A549 (cell line): ENCODE data around the gene CD47. TPM values are rescaled to one million over a fixed set of nuclear protein-coding genes. Genes with fewer than 3 reads are reported as not detected.

ENCODE experiments used
- ATAC-seq, 2 experiments: fragments of 200-7000 bp in 1 of 2; fragments of >200 bp in 1 of 2; cut with Nextera tagmentation in 1 of 2; cut with Tn5 transposase in 1 of 2; 3 replicates each; pipeline versions ENCODE4 v1.8.0 to v1.9.1; 2018 to 2020; ENCODE audit warnings: mild to moderate bottlenecking in 1 of 2, moderate library complexity in 1 of 2
- CTCF ChIA-PET: fragments of 300-600 bp; sonication (Branson Sonifier 250); formaldehyde crosslinking; extraction: SDS; loops from one replicate; lab custom pipeline; 2021; ENCODE audit warnings: antibody characterized with exemption, inconsistent platforms; lab: Yijun Ruan, JAX
- POLR2A ChIA-PET: fragments of 350-600 bp; formaldehyde crosslinking; extraction: SDS; loops from one replicate; lab custom pipeline; 2021; ENCODE audit warnings: antibody characterized with exemption, inconsistent platforms; lab: Yijun Ruan, JAX
- DNase-seq, 2 experiments: peaks; one replicate each; pipeline versions ENCODE4 v3.0.0 to v3.0.0-alpha.2; 2011 to 2016; ENCODE audit warnings: low read depth in 1 of 2, low spot score in 1 of 2
- FAIRE-seq: peaks from 2 replicates; lab custom pipeline; 2011; peaks lifted over from hg19 to GRCh38; lab: Jason Lieb, UNC
- H3K27ac ChIP-seq, 2 experiments: fragments of >200 bp; sonication (Bioruptor Twin); formaldehyde crosslinking; 3 replicates each; pipeline ENCODE4 v1.5.1; 2016 to 2017
- H3K4me1 ChIP-seq: fragments of >200 bp; sonication (Bioruptor Twin); formaldehyde crosslinking; 3 replicates; pipeline ENCODE4 v1.6.1; 2016
- H3K4me2 ChIP-seq: fragments of >200 bp; sonication (Bioruptor Twin); formaldehyde crosslinking; 3 replicates; pipeline ENCODE4 v1.6.1; 2016
- H3K4me3 ChIP-seq: fragments of >200 bp; sonication (Bioruptor Twin); formaldehyde crosslinking; 3 replicates; pipeline ENCODE4 v1.5.1; 2016
- H3K9me3 ChIP-seq: fragments of >200 bp; sonication (Bioruptor Twin); formaldehyde crosslinking; 3 replicates; pipeline ENCODE4 v1.6.1; 2016
- ATOH8 ChIP-seq: fragments of 250-450 bp; sonication (Bioruptor Pico); IDR thresholded peaks from 2 replicates; pipeline ENCODE4 v1.5.0; 2020; ENCODE audit warnings: low read depth, mild to moderate bottlenecking, moderate library complexity
- BCL3 ChIP-seq: fragments of >200 bp; sonication (Bioruptor Twin); formaldehyde crosslinking; IDR thresholded peaks from 3 replicates; pipeline ENCODE4 v1.6.1; 2016
- CBX2 ChIP-seq: fragments of 200-600 bp; sonication (generic); IDR thresholded peaks from 2 replicates; pipeline ENCODE4 v1.6.1; 2016; ENCODE audit warnings: low read depth, mild to moderate bottlenecking, borderline replicate concordance
- CEBPB ChIP-seq, 2 experiments: fragments of >200 bp in 1 of 2; sonication (Bioruptor Twin) in 1 of 2; formaldehyde crosslinking in 1 of 2; IDR thresholded peaks; 2 replicates each; pipeline ENCODE4 v1.6.1; 2012 to 2016
- CHD4 ChIP-seq: fragments of 200-600 bp; sonication (generic); IDR thresholded peaks from 2 replicates; pipeline ENCODE4 v1.6.1; 2016; ENCODE audit warnings: antibody characterized with exemption, mild to moderate bottlenecking, borderline replicate concordance
- E2F6 ChIP-seq: IDR thresholded peaks from 2 replicates; pipeline ENCODE4 v1.6.1; 2012; ENCODE audit warnings: low read depth, borderline replicate concordance
- EP300 ChIP-seq, 2 experiments: fragments of >200 bp; sonication (Bioruptor Twin); formaldehyde crosslinking; IDR thresholded peaks; 2 replicates in 1 of 2; 3 replicates in 1 of 2; pipeline ENCODE4 v1.6.1; 2016 to 2017
- ESRRA ChIP-seq: fragments of 150-350 bp; IDR thresholded peaks from 2 replicates; pipeline ENCODE4 v1.6.1; 2014; ENCODE audit warnings: mild to moderate bottlenecking, low read length, borderline replicate concordance
- FOSB ChIP-seq: fragments of 250-450 bp; sonication (Bioruptor Pico); IDR thresholded peaks from 2 replicates; pipeline ENCODE4 v1.5.0; 2020; ENCODE audit warnings: mild to moderate bottlenecking, moderate library complexity
- HDAC2 ChIP-seq: fragments of 200-600 bp; sonication (generic); IDR thresholded peaks from 2 replicates; pipeline ENCODE4 v1.6.1; 2016
- HOXA7 ChIP-seq: fragments of 250-450 bp; sonication (Bioruptor Pico); IDR thresholded peaks from 2 replicates; pipeline ENCODE4 v1.5.0; 2020; ENCODE audit warnings: mild to moderate bottlenecking, moderate library complexity
- HOXB13 ChIP-seq: fragments of 250-450 bp; sonication (Bioruptor Pico); IDR thresholded peaks from 2 replicates; pipeline ENCODE4 v1.5.0; 2020; ENCODE audit warnings: low read depth, mild to moderate bottlenecking, moderate library complexity
- KDM1A ChIP-seq: fragments of 200-600 bp; sonication (generic); IDR thresholded peaks from 2 replicates; pipeline ENCODE4 v1.6.1; 2016; ENCODE audit warnings: low read depth, mild to moderate bottlenecking
- MAFK ChIP-seq: fragments of 450-650 bp; IDR thresholded peaks from 2 replicates; pipeline ENCODE4 v1.6.1; 2014; ENCODE audit not compliant: partially characterized antibody
- NFE2L2 ChIP-seq: fragments of 150-350 bp; conservative IDR thresholded peaks from 2 replicates; pipeline ENCODE4 v1.6.1; 2014; ENCODE audit warnings: low read length
- NR3C1 ChIP-seq: fragments of >200 bp; sonication (Bioruptor Twin); formaldehyde crosslinking; IDR thresholded peaks from 3 replicates; pipeline ENCODE4 v1.6.1; 2017
- RARB ChIP-seq: fragments of 250-450 bp; sonication (Bioruptor Pico); IDR thresholded peaks from 2 replicates; pipeline ENCODE4 v1.8.0; 2021; ENCODE audit warnings: mild to moderate bottlenecking, moderate library complexity
- REST ChIP-seq: fragments of 200-600 bp; sonication (generic); IDR thresholded peaks from 2 replicates; pipeline ENCODE4 v1.6.1; 2016; ENCODE audit warnings: antibody characterized with exemption, mild to moderate bottlenecking, moderate library complexity
- RFX5 ChIP-seq: fragments of 450-650 bp; IDR thresholded peaks from 2 replicates; pipeline ENCODE4 v1.7.1; 2014; ENCODE audit warnings: antibody characterized with exemption, mild to moderate bottlenecking, moderate library complexity
- SMC3 ChIP-seq: fragments of >200 bp; sonication (Bioruptor Twin); formaldehyde crosslinking; IDR thresholded peaks from 3 replicates; pipeline ENCODE4 v1.6.1; 2018; ENCODE audit warnings: inconsistent platforms
- SREBF2 ChIP-seq: fragments of 450-650 bp; IDR thresholded peaks from 2 replicates; pipeline ENCODE4 v1.6.1; 2014; ENCODE audit warnings: mild to moderate bottlenecking, moderate library complexity
- ZNF302 ChIP-seq: fragments of 250-450 bp; sonication (Bioruptor Pico); IDR thresholded peaks from 2 replicates; pipeline ENCODE4 v1.9.0; 2021; ENCODE audit warnings: inconsistent platforms, mild to moderate bottlenecking, moderate library complexity
- WGBS: methylation state at CpG from one replicate; pipeline ENCODE4 v1.1.6; 2017; ENCODE audit errors: missing lambda C conversion rate; 5-methylcytosine and 5-hydroxymethylcytosine counted together
- polyA plus RNA-seq, 4 experiments: library from polyadenylated mRNA; depleted of rRNA in 3 of 4; stranded (reverse); fragments of >200 nt; fragmentation: RNase III in 1 of 4; extraction: RNeasy Plus Mini Kit Qiagen cat#74134 plus additional on column Dnase treatment in 1 of 4; gene quantifications; 2 replicates in 3 of 4; 3 replicates in 1 of 4; pipeline ENCODE4 v1.2.3, GENCODE V29; 2011 to 2017

Gene CD47
- polyA plus RNA-seq, 2 of the 4 experiments (the other 2 are of a cell fraction), result 31.0 to 35.9 TPM

GRCh38 chr3:108110934-108111333, 20.1 kb upstream of the CD47 start:
- no peak for DNase-seq
- Histone ChIP-seq H3K4me1 (no peaks in the 10 kb centered on the region), H3K27ac (no peak overlapping the region), H3K4me2 (no peak overlapping the region), H3K9me3 (no peaks in the 10 kb centered on the region), H3K4me3 (no peak overlapping the region)
- ChIA-PET POLR2A (no interaction called here), CTCF (no interaction called here)
- no peak for ATAC-seq
- FAIRE-seq, result no peak
- TF ChIP-seq SREBF2 (no peak), BCL3 (no peak), HOXA7 (CRISPR knock-in tag) (no peak), EP300 (IDR thresholded peaks at IDR 0.05) (no peak), CEBPB (IDR thresholded peaks at IDR 0.05) (no peak), CBX2 (no peak)
- 92% methylated on average over 3 of the region's 3 CpGs for WGBS

GRCh38 chr3:108108416-108108815, 17.6 kb upstream of the CD47 start:
- ChIA-PET CTCF (no interaction called here), POLR2A (no interaction called here)
- DNase-seq (no peak), FAIRE-seq (no peak), ATAC-seq (no peak)
- no peak overlapping the region for H3K4me2 ChIP-seq
- no peaks in the 10 kb centered on the region for H3K9me3 ChIP-seq
- H3K4me1 ChIP-seq, result no peaks in the 10 kb centered on the region
- TF ChIP-seq RFX5 (no peak), CHD4 (no peak), RARB (no peak), HOXB13 (CRISPR knock-in tag) (no peak), ESRRA (no peak), REST (no peak), E2F6 (no peak), NFE2L2 (no peak), BCL3 (no peak), FOSB (CRISPR knock-in tag) (no peak), SREBF2 (no peak), HDAC2 (no peak), KDM1A (no peak), MAFK (no peak), ZNF302 (CRISPR knock-in tag) (no peak), ATOH8 (CRISPR knock-in tag) (no peak), NR3C1 (no peak), SMC3 (no peak)
- 42% methylated on average over 2 of the region's 2 CpGs for WGBS
- H3K4me3 ChIP-seq, result no peak overlapping the region
- H3K27ac ChIP-seq, result no peak overlapping the region
